ENCODE data around the gene VPS54. TPM values are rescaled to one million over a fixed set of nuclear protein-coding genes. Genes with fewer than 3 reads are reported as not detected.

Gene VPS54
- total RNA-seq, 4 donors from 2014 or later: 4.1 to 27.6 (median 18.6) TPM

DNA sequence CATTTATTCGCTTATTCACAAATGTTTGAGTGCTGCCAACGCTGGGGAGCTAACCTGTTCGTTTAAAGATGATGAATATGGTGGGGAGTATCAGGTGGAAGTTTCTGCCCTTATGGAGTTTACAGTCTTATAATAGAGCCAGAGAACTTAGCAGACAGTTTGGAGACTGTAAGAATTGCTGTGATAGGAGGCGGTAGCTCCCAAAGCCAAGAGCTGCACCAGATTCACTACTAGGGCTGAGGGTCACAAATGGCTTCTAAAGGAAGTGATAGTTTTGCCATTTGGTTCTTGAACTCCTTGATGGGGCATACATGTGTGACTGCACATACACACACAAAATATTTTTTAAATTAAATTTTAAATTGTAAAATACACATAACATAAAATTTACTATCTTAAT is 148.5 kb downstream of the VPS54 start:
- H3K27ac ChIP-seq: no peak overlapping the region
- in situ Hi-C loops (cut with MboI; ENCODE audit: low pct_ligation_motif_present in 1 of 4, low pct_unique_long_range_greater_than_20kb in 1 of 4, low sequenced_read_pairs in 3 of 4) (loop anchor here in 2 of 4 donors (25.0 kb wide), 2 partner anchors 183 to 283 kb away; partner anchors contain the start of genes MDH1 (in 1 of the 2) and WDPCP (in 1 of the 2)), intact Hi-C loops (cut with DNase I; ENCODE audit: low total_unique reads) (loop anchor here (5.0 kb wide), 1 partner anchor 178 kb away; no protein-coding TSS in a partner anchor)
- peaks cover 0 to 11% (median 5%) of the 10 kb centered on the region in 4 donors for H3K36me3 ChIP-seq
- H3K27me3 ChIP-seq: no peaks in the 10 kb centered on the region
- no peaks in the 10 kb centered on the region for H3K9me3 ChIP-seq
- no peak overlapping the region for H3K4me3 ChIP-seq
- DNase-seq: no peak
- peaks cover 0 to 11% (median 0%) of the 10 kb centered on the region in 4 donors for H3K4me1 ChIP-seq
- TF ChIP-seq POLR2A (IDR thresholded peaks at IDR 0.05) (no peak), POLR2AphosphoS5 (IDR thresholded peaks at IDR 0.05) (no peak)
- WGBS, 2 donors (ENCODE audit: low coverage in 1 of 2): 91 to 97% methylated on average over 4 of the region's 4 CpGs

DNA sequence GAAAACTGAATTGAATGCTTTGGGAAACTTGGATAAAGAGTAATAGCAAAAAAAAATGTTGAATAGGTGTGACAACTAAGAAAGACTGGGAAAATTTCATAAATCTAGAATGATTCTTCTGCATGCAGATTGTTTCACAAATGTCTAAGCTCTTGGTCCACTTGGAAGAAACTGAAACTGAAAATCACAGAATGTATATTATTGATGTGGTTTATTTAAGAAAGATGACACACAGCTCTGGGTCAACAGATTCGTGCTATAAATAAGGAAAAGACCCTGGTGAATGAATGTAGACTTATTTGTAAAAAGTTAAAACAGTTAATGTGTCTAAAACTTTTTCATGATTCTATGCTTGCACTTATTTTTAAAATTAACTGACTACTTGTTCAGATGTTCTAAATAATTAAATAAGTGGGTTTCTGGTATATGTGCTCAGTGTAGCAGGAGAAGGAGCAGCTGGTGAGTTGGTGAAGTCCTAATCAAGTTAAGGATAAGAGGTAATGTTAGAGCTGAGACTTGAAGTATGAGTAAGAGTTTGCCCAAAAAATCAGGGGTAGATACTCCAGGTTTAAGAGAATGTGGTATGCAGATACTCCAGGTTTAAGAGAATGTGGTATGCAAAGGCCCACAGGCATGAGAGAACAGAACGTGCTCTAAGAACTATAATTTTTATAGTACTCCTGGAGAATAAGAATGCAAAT is 153.1 kb downstream of the VPS54 start:
- Histone ChIP-seq H3K27ac (no peak overlapping the region), H3K9me3 (no peaks in the 10 kb centered on the region), H3K4me1 (peaks cover 5 to 42% (median 11%) of the 10 kb centered on the region in 4 donors), H3K4me3 (no peak overlapping the region), H3K27me3 (no peaks in the 10 kb centered on the region), H3K36me3 (peaks cover 0 to 20% (median 3%) of the 10 kb centered on the region in 4 donors)
- no peak for TF ChIP-seq POLR2AphosphoS5 (IDR thresholded peaks at IDR 0.05)
- no peak for DNase-seq
- intact Hi-C loops (cut with DNase I; ENCODE audit: low total_unique reads): no loop called here
- 55 to 64% methylated on average over 2 of the region's 2 CpGs for WGBS, 2 donors (ENCODE audit: low coverage in 1 of 2)
- in situ Hi-C loops (cut with MboI; ENCODE audit: low pct_ligation_motif_present in 1 of 4, low pct_unique_long_range_greater_than_20kb in 1 of 4, low sequenced_read_pairs in 3 of 4): loop anchor here in 3 of 4 donors (10.0 to 25.0 kb wide), 3 partner anchors 171 to 279 kb away; partner anchors contain the start of genes MDH1 (in 1 of the 3) and WDPCP (in 1 of the 3)

DNA sequence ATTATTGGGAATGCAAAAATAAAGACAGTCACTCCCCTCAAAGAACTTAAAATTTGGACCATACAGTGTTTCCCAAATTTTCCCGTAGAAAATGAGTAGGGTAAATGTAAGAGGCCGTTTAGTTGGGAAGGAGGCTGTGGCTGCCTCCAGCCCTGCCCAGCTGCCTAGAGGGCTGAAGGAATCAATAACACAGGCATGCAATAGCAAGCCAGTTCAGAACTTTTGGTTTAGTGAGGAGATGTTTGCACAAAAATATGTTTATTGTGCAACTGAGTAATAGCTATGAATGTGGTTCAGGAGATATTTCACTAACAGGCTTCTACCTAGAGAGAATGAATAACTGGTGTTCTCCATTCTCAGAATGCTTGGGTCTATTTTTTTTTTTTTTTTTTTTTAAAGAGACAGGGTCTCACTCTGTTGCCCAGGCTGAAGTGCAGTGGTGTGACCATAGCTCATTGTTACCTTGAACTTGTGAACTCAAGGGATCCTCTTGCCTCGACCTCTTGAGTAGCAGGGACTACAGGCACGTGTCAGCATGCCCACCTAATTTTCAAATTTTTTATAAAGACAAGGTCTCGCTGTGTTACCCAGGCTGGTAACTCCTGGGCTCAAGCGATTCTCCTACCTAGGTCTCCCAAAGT is 153.9 kb downstream of the VPS54 start:
- no peaks in the 10 kb centered on the region for H3K9me3 ChIP-seq
- peaks cover 5 to 43% (median 16%) of the 10 kb centered on the region in 4 donors for H3K4me1 ChIP-seq
- no peaks in the 10 kb centered on the region for H3K27me3 ChIP-seq
- H3K4me3 ChIP-seq: no peak overlapping the region
- TF ChIP-seq, protein P1, sequence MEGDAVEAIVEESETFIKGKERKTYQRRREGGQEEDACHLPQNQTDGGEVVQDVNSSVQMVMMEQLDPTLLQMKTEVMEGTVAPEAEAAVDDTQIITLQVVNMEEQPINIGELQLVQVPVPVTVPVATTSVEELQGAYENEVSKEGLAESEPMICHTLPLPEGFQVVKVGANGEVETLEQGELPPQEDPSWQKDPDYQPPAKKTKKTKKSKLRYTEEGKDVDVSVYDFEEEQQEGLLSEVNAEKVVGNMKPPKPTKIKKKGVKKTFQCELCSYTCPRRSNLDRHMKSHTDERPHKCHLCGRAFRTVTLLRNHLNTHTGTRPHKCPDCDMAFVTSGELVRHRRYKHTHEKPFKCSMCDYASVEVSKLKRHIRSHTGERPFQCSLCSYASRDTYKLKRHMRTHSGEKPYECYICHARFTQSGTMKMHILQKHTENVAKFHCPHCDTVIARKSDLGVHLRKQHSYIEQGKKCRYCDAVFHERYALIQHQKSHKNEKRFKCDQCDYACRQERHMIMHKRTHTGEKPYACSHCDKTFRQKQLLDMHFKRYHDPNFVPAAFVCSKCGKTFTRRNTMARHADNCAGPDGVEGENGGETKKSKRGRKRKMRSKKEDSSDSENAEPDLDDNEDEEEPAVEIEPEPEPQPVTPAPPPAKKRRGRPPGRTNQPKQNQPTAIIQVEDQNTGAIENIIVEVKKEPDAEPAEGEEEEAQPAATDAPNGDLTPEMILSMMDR (IDR thresholded peaks at IDR 0.05): no peak
- TF ChIP-seq POLR2A (IDR thresholded peaks at IDR 0.05): no peak
- no peak for TF ChIP-seq POLR2AphosphoS5 (IDR thresholded peaks at IDR 0.05)
- no peak for TF ChIP-seq EP300 (IDR thresholded peaks at IDR 0.05; ENCODE audit: low read depth)
- H3K27ac ChIP-seq: no peak overlapping the region
- intact Hi-C loops (cut with DNase I; ENCODE audit: low total_unique reads): no loop called here
- no peak for DNase-seq
- in situ Hi-C loops (cut with MboI; ENCODE audit: low pct_ligation_motif_present in 1 of 4, low pct_unique_long_range_greater_than_20kb in 1 of 4, low sequenced_read_pairs in 3 of 4): loop anchor here in 3 of 4 donors (10.0 to 25.0 kb wide), 3 partner anchors 170 to 278 kb away; partner anchors contain the start of genes MDH1 (in 1 of the 3) and WDPCP (in 1 of the 3)
- WGBS, 2 donors (ENCODE audit: low coverage in 1 of 2): 92 to 93% methylated on average over 2 to 6 of the region's 6 CpGs
- peaks cover 0 to 20% (median 3%) of the 10 kb centered on the region in 4 donors for H3K36me3 ChIP-seq

DNA sequence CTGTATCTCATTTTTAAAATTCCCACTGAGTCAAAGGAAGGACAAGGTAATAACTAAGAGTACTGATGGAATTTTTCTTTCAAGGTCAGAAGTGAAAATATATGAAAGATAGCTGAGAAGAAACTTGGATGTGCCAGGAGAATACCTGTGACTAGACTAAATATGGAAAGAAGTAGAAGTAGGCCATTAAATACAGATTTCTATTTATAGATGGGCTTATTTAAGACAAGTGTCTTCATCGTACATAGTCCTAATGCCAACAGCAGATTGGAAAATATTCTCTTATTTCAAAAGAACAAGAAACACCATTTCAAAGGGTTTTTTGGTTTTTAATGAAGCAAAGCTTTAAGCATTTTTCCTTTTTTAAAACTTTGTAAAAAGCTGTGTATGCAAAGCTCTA is 155.5 kb downstream of the VPS54 start:
- Histone ChIP-seq H3K36me3 (peaks cover 0 to 22% (median 9%) of the 10 kb centered on the region in 4 donors), H3K27ac (peak overlapping the region in 1 of 4 donors; percentile 3), H3K4me1 (peaks cover 5 to 43% (median 18%) of the 10 kb centered on the region in 4 donors), H3K27me3 (no peaks in the 10 kb centered on the region), H3K4me3 (no peak overlapping the region), H3K9me3 (no peaks in the 10 kb centered on the region)
- no peak for DNase-seq
- intact Hi-C loops (cut with DNase I; ENCODE audit: low total_unique reads): no loop called here
- 75 to 88% methylated on average over 1 of the region's 1 CpG for WGBS, 2 donors (ENCODE audit: low coverage in 1 of 2)
- in situ Hi-C loops (cut with MboI; ENCODE audit: low pct_ligation_motif_present in 1 of 4, low pct_unique_long_range_greater_than_20kb in 1 of 4, low sequenced_read_pairs in 3 of 4): loop anchor here in 3 of 4 donors (10.0 to 25.0 kb wide), 3 partner anchors 169 to 276 kb away; partner anchors contain the start of genes MDH1 (in 1 of the 3) and WDPCP (in 1 of the 3)
- TF ChIP-seq POLR2AphosphoS5 (IDR thresholded peaks at IDR 0.05): no peak
- TF ChIP-seq, protein P1 (IDR thresholded peaks at IDR 0.05): no peak
- no peak for TF ChIP-seq EP300 (IDR thresholded peaks at IDR 0.05; ENCODE audit: low read depth)
- no peak for TF ChIP-seq POLR2A (IDR thresholded peaks at IDR 0.05)
